Ureter (tissue), 1 donor: ENCODE measurements around the gene HECTD4. TPM values are rescaled to one million over a fixed set of nuclear protein-coding genes. Genes with fewer than 3 reads are reported as not detected.
"Not testable (repeated sequence)": the region's sequence is repeated elsewhere in the genome, so short reads cannot be mapped to it uniquely, and the experiment has no call there.

Experiments
- DNase-seq: peaks from one replicate; pipeline ENCODE4 v3.0.0-alpha.2; 2020; ENCODE audit warnings: low spot score
- total RNA-seq: library from RNA; stranded (reverse); gene quantifications from one replicate; pipeline ENCODE4 v1.2.4, GENCODE V29; 2023
- donor health status: DM: yes; HTN: yes; CAD: no.

Gene HECTD4
- total RNA-seq, 1 donor from 2014 or later: 68.2 TPM

DNA sequence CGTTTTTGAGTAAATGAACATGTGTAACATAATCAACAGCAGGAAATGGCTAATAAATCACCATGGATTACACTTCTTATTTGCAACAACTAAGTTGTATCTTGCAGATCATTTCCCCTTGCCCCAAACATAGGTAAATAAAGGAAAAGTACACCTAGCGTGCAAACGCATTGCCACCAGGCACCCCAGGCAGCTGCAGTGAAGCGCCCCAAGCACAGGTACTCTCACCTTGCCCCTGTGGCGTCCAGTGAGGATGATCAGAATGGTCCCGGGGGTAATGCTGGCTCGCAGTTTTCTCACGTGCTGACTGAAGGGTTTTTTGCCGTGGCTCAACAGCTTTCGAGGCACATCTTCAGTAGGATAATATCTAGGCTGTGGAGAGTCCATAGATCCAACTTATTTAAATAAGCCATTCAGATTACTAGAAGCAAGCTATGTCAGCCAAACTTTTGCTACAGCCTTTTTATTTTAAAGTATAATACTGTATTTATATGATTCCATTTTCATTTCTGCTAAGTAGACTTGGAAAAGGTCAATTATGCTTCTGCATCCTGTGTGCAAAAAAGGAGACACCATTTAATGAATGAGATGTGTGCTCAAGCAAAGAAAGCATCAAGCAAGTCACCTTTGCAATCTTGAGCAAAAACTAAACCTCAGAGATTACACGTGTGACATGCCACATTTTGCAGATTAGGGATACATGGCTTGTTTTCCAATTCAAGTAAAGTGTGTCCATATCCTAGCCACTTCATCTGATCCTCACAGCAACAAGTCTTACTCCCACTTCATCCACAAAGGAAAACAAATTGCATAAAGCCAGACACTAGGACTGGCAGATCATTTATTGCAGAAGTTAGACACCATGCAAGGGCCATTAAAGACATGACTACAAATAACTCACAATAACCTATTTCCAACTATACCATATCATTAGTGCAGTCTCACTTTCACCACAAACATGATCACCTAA, 24.6 kb upstream of the HECTD4 start:
- no peak for DNase-seq

DNA sequence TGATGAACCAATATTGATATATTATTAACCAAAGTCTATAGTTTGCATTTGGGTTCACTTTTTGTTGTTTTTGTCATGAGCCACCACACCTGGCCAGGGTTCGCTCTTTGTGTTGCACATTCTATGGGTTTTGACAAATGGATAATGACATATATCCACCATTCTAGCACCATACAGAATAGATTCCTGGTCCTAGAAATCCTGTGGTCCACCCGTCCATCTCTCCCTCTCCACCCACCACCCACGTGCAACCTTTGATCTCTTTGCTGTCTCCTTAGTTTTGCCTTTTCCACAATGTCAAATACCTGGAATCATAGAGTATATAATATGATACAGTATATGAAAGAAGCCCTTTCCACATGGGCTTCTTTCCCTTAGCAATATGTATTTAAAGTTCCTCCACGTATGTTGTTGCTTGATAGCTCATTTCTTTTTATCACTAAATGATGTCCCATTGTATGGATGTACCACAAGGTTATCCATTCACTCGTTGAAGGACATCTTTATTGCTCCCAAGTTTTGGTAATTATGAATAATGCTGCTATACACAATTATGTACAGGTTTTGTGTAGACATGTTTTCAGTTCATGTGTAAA, 19.8 kb upstream of the HECTD4 start:
- no peak for DNase-seq

DNA sequence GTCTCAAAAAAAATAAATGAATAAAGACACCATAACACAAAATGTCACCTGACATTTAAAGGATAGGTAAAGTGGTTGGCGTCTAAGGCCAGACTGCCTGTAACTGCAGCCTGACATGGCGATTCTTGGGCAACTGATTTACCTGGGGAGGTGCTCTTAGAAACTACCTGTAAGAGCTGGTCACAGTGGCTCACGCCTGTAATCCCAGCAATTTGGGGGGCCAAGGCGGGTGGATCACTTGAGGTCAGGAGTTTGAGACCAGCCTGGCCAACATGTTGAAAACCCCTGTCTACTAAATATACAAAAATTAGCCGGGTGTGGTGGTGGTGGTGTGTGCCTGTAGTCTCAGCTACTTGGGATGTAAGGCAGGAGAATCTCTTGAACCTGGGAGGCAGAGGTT, 18.8 kb upstream of the HECTD4 start:
- DNase-seq: no peak

DNA sequence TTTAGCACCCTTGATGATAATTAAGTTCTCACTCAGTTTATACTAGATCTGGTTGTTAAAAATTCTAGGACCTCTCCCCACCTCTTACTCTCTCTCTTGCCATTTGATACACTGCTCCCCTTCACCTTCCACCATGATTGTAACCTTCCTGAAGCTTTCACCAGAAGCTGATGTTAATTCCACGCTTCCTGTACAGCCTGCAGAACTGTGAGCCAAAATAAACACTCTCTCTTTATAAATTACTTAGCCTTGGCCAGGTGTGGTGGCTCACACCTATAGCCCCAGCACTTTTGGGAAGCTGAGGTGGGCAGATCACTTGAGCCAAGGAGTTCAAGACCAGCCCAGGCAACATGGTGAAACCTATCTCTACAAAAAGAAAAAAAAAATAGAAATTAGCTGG, 11.1 kb upstream of the HECTD4 start:
- no peak for DNase-seq

DNA sequence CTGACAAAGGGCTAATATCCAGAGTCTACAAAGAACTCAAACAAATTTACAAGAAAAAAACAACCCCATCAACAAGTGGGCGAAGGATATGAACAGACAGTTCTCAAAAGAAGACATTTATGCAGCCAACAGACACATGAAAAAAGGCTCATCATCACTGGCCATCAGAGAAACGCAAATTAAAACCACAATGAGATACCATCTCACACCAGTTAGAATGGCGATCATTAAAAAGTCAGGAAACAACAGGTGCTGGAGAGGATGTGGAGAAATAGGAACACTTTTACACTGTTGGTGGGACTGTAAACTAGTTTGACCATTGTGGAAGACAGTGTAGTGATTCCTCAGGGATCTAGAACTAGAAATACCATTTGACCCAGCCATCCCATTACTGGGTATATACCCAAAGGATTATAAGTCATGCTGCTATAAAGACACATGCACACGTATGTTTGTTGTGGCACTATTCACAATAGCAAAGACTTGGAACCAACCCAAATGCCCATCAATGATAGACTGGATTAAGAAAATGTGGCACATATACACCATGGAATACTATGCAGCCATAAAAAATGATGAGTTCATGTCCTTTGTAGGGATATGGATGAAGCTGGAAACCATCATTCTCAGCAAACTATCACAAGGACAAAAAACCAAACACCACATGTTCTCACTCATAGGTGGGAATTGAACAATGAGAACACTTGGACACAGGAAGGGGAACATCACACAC, 7.9 kb upstream of the HECTD4 start:
- not testable (repeated sequence) for DNase-seq

DNA sequence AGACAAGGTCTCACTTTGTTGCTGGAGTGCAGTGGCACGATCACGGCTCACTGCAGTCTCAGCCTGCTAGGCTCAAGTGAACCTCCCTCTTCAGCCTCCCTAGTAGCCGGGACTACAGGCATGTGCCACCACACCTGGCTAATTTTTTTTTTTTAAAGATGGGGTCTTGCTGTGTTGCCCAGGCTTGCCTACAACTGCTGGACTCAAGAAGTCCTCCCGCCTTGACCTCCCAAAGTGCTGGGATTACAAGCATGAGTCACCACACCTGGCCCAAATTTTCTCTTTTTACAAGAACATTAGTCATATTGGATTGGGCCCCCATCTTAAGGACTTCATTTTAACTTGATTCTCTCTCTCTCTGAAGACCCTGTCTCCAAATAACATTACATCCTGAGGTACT, 7.0 kb upstream of the HECTD4 start:
- DNase-seq: no peak

DNA sequence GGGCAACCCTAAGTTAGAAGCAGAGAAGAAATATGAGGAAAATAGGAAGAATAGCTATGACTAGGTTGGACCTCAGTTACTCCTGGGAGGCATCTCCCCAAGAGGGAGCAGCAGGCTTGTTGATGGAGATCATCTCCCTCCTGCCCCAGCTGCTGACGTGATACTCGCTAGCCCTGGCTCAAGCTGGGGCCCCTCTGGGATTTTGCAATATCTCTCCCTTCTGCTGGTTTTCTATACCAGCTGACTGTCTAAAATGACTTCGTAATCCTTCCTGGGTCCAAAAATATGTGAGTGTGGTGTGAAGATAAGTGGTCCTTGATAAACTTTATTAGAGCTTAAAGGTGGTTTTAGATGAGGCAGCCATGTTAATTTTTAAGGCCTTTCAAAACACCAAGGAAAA, 4.5 kb upstream of the HECTD4 start:
- DNase-seq: no peak

DNA sequence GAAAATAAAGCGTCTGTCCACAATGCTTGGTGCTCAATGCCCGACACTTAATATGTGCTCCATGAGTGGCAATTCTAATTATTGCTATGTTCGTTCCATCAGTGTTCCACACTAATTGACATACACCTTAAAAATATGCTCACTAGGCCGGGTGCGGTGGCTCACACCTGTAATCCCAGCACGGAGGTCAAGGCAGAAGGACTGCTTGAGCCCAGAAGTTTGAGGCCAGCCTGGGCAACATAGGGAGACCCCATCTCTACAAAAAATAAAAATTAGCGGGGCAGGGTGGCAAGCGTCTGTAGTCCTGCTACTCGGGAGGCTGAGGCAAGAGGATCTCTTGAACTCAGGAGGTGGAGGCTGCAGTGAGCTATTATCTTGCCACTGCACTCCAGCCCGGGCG, 635 bp upstream of the HECTD4 start:
- no peak for DNase-seq

DNA sequence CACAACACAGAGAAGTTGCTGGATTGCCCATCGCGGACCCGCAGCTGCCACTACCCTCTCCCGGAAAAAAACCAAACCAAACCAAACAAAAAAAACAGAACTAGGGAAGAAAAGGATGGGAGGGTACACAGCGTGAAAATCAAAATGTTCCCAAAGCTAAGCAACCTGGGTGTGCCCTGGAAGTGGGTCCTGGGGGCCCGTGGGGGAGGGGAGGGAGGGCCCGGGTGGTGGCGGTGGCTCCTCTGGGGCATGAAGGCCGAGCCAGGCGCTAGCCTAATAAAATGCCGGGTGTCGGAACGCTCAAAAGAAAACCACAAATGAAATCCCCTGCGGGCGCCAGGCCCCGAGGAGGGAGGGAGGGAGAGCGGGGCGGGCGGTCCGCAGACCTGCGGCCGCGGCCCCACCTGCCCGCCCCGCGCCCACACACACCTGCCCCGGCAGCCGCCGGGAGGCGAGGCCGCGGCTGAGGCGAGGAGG, 787 bp downstream of the HECTD4 start:
- no peak for DNase-seq

DNA sequence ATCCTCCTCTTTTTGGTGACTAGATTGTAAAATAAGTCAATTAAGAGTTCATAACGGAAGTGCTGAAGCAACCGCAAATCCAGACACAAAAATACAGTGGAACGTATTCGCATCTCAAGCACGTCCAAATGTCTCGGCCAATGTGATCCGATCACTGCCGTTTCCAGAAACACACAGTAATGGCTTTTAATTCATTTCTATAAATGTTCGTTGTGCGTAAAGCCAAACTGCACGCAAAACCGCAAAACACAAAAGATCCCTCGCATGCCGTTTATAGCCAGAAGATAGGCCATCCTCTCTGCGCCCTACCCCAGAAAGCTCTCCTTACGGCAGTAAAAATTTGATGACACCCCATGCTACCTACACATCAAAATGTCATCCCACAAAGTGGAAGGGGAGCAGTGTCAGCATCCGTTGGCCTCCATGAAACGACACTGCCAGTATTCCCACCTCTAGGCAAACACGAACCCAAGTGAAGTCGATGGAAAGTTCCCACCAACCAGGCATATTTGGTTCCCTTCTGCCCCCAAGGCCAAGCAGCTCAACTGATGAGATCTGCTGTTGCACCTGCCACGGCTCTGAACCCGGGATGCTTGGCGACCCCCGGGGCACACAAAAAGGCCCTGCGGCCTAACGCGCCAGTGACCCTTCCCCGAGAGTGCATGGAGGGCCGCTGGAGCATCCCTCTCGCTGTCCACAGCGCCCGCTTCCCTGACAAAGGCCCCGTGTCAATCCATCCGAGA, 1.4 kb downstream of the HECTD4 start:
- DNase-seq: no peak

DNA sequence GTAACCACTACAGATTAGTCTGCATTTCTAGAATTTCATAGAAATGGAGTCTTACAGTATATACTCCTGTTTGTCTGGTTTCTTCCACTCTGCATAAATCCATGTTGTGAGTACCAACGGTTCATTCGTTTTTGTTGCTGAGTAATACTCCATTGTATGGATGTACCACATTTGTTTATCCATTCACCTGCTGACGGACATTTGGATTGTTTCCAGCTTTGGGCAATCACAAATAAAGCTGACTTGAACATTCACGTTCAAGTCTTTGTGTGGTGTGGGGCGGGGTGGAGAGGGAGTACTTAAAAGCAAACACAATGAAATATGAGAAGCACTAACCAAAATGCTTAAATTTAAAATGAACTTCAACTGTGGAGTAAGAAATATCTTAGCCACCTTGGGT, 7.1 kb downstream of the HECTD4 start:
- DNase-seq: no peak

DNA sequence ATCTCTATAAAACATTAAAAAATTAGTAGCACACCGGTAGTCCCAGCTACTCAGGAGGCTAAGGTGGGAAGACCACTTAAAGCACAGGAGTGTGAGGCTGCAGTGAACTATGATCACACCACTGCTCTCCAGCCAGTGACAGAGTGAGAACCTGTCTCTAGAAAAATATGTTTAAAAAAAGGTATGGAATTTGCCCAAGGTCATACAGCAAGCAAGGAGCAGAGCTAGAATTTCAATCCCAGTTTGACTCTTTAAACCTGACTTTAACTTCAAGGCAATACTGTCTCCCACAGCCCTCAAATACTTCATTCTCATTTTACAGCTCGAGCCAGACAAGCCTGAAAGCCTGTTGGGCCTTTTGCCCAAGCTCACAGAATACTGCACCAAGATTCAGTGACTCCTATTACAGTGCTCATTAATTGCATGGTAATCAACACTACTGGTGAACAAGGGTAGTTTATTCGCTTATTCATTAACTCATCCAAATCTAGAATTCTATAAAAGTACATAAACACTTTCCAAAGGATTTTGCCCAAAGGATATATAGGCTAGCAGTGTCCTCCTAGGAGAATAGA, 8.0 kb downstream of the HECTD4 start:
- DNase-seq: no peak

DNA sequence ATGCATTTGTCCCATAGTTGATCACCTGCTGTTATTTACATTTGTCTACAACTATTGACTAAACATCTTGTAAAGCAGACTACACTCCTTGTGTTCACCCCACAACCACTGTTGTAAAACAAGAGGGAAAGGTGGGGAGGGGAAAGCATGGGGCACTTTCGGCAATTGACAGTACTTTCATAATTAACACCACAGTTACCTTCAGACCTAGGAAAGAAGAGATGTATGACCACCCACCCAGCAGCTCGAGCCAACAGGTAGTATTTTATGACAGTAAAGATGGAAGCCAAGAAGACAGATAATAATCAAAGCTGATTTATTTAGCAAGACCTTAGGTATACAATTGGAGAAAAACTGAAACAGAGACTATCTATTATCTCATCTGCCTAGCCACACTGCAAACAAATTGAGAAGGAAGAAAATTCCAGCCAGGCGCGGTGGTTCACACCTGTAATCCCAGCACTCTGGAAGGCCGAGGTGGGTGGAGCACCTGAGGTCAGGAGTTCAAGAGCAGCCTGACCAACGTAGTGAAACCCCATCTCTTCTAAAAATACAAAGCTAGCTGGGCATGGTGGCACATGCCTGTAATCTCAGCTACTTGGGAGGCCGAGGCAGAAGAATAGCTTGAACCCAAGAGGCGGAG, 11.2 kb downstream of the HECTD4 start:
- no peak for DNase-seq

DNA sequence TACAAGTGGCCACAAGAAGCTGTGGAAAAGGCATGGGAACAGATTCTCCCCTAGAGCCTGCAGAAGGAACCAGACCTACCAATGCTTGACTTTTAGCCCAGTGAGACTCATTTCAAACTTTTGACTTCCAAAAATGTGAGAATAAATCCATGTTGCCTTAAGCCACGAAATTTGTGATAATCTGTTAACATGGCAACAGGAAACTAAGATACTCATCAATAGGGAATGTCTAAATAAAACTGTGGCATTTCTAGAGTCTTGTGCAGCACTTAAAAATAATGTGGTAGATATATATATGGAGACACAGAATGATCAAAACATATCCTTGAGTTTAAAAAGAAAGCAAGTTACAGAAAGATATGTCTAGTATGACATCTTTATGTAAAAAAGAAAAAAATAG, 12.0 kb downstream of the HECTD4 start:
- DNase-seq: no peak

DNA sequence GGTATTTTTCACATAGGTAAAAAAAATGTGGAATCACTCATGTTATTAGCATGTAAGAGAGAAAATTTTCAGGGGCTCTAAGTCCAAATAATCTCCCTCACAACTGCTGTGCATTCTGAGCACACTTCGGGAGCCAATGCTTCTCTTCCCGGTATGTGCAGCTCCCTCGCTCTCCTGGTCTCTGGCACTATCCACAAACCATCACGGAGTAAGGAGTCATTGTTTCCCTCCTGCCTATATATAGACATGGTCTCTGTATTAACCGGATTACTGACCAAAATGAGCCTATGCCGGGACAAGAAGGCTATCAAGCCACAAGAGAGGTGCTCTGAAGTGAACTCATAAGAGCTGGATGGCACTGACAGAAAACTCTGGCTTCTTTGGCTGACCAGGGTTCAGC, 13.4 kb downstream of the HECTD4 start:
- DNase-seq: no peak

DNA sequence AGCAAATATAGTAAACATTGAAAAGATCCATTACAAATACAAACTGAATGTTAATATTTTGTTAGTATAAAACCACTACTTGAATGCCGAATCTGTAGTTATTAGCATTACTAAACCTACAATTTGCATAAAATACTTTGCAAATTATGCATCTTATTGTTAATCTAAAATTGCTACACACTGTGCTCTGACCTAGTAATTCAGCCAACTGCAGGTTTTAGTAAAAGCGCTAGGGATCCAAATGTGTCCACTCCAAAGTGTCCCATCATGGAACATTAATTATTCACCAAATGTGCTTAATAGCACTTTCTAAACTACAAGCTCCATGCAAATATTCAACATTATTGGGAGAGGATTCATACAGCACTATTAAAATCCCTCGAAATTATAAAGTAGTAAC, 14.3 kb downstream of the HECTD4 start:
- no peak for DNase-seq

DNA sequence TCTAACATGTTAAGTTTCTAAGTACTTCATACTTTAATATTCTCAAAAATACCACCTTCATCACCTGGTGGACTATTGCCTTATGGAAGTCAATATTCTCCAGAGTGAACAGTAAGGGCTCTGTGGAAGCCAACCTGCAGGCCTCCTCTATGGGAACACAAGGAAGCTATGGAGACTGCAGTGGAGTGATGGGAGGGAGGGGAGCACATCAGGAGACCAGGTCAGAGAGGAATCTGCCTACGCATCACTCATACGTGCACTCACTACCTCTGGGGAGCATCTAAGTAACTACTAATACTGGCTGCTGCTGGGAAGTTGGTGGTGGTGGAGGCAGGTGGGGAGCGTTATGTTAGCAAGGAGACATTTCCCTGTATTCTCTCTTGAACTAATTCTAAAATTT, 19.9 kb downstream of the HECTD4 start:
- no peak for DNase-seq

DNA sequence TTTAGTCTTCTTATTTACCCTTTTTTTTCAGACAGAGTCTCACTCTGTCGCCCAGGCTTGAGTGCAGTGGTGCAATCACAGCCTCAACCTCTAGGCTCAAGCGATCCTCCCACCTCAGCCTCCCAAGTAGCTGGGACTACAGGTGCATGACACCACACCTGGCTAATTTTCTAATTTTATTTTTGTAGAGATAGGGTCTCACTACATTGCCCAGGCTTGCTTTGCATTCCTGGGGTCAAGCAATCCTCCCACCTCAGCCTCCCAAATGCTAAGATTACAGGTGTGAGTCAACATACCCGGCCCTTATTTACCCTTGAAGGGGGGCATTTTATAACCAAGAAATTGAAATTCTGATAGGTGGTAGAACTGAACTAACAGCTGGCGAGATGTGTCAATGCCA, 21.0 kb downstream of the HECTD4 start:
- no peak for DNase-seq

DNA sequence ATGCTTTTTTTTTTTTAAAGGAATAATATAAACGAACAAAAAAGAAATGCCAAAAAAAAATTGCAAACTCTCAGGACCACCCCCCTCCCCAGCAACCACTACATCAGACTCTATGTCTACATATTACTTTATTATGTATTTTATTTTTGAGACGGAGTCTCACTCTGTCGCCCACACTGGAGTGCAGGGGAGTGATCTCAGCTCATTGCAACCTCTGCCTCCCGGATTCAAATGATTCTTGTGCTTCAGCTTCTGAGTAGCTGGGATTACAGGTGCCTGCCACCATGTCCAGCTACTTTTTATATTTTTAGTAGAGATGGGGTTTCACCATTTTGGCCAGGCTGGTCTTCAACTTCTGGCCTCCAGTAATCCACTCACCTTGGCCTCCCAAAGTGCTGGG, 22.9 kb downstream of the HECTD4 start:
- DNase-seq: no peak

DNA sequence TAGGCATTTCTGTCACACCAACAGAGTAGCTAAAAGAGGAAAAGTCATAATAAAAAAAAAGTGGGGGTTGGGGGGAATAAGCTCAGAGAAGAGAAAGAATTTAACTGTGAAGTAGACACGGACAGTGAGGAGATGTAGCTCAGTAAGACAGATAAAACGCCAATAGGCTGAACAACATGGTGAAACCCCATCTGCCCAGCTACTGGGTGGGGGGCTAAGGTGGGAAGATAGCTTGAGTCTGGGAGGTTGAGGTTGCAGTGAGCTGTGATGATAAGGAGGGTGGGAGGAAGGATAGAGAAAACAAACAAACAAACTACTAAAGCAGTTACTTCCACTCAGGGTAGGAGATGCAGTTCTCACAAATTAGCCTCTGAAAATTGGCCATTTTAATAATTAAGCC, 25.0 kb downstream of the HECTD4 start:
- no peak for DNase-seq

DNA sequence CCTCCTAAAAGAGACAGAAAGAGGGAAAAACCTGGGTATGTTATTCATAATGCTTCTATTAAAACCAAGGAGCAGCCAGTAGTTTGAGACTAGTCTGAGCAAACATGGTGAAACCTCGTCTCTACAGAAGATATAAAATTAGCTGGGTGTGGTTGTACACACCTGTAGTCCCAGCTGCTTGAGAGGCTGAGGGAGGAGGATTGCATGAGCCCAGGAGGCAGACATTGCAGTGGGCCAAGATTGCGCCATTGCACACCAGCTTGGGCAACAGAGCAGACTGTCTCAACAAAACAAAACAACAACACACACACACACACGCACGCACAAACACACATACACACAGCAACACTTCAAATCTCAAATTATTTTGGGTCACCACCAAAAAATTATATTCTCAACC, 27.8 kb downstream of the HECTD4 start:
- DNase-seq: no peak
